Activated CD4-positive, alpha-beta T cell treated with anti-CD3 and anti-CD28 coated beads for 4 hours (primary cell): ENCODE data around the gene TCP11.

ENCODE experiments used
- DNase-seq, 2 donors: peaks; one replicate each; pipeline ENCODE4 v3.0.0-alpha.2; 2020

The TCP11 gene

GRCh38 chr6:35170891-35171290 is 29.8 kb upstream of the TCP11 start:
- DNase-seq, result no peak

- no peak for DNase-seq
Measured at GRCh38 chr6:35170166-35170565, 29.0 kb upstream of the TCP11 start.

- DNase-seq, result no peak
Measured at GRCh38 chr6:35168461-35168861, 27.3 kb upstream of the TCP11 start.

GRCh38 chr6:35167505-35167904 is 26.4 kb upstream of the TCP11 start:
- no peak for DNase-seq

GRCh38 chr6:35166520-35166919 is 25.4 kb upstream of the TCP11 start:
- DNase-seq, result no peak

GRCh38 chr6:35166116-35166515 is 25.0 kb upstream of the TCP11 start:
- no peak for DNase-seq

- no peak for DNase-seq
Measured at GRCh38 chr6:35165630-35166071, 24.5 kb upstream of the TCP11 start.

- no peak for DNase-seq
Measured at GRCh38 chr6:35164868-35165267, 23.7 kb upstream of the TCP11 start.

GRCh38 chr6:35164277-35164676 is 23.1 kb upstream of the TCP11 start:
- DNase-seq, result no peak

GRCh38 chr6:35163836-35164235 is 22.7 kb upstream of the TCP11 start:
- no peak for DNase-seq

- DNase-seq, result no peak
Measured at GRCh38 chr6:35161776-35162607, 20.9 kb upstream of the TCP11 start.

- DNase-seq, result no peak
Measured at GRCh38 chr6:35161266-35161665, 20.1 kb upstream of the TCP11 start.

- DNase-seq, result no peak
Measured at GRCh38 chr6:35160642-35161041, 19.5 kb upstream of the TCP11 start.

GRCh38 chr6:35158520-35158919 is 17.4 kb upstream of the TCP11 start:
- DNase-seq, result no peak

- DNase-seq, result no peak
Measured at GRCh38 chr6:35154947-35155346, 13.8 kb upstream of the TCP11 start.

- no peak for DNase-seq
Measured at GRCh38 chr6:35154262-35154661, 13.1 kb upstream of the TCP11 start.

GRCh38 chr6:35152067-35152707 is 11.0 kb upstream of the TCP11 start:
- DNase-seq, result no peak

GRCh38 chr6:35151466-35151865 is 10.3 kb upstream of the TCP11 start:
- DNase-seq, result no peak

GRCh38 chr6:35149891-35150566 is 8.9 kb upstream of the TCP11 start:
- no peak for DNase-seq

GRCh38 chr6:35148167-35148741 is 7.1 kb upstream of the TCP11 start:
- DNase-seq, result no peak

- DNase-seq, result no peak
Measured at GRCh38 chr6:35147486-35147885, 6.3 kb upstream of the TCP11 start.

GRCh38 chr6:35147026-35147425 is 5.9 kb upstream of the TCP11 start:
- no peak for DNase-seq

- no peak for DNase-seq
Measured at GRCh38 chr6:35146453-35146852, 5.3 kb upstream of the TCP11 start.

- DNase-seq, result no peak
Measured at GRCh38 chr6:35145757-35146156, 4.6 kb upstream of the TCP11 start.
